Natural killer cell (primary cell): ENCODE data around the gene CALCOCO2. TPM values are rescaled to one million over a fixed set of nuclear protein-coding genes. Genes with fewer than 3 reads are reported as not detected.

ENCODE experiments used
- ATAC-seq, 3 donors: fragments of 150-1000 bp in 2 of 3; fragments of 200-7000 bp in 1 of 3; cut with Tn5 transposase; 1 replicate in 1 of 3; 2 replicates in 2 of 3; pipeline ENCODE4 v1.10.0; 2021; ENCODE audit warnings: mild to moderate bottlenecking in 2 of 3, moderate library complexity in 2 of 3
- DNase-seq, 2 donors: peaks; one replicate each; pipeline versions ENCODE4 v3.0.0 to v3.0.0-alpha.2; 2013 to 2021; ENCODE audit warnings: mixed read lengths in 1 of 2
- H3K27ac ChIP-seq: one replicate; pipeline ENCODE4 v1.5.1; 2013; ENCODE audit warnings: mild to moderate bottlenecking, low read length
- H3K27me3 ChIP-seq: one replicate; pipeline ENCODE4 v1.6.1; 2013; ENCODE audit warnings: low read length; ENCODE audit not compliant: control insufficient read depth, insufficient read depth
- H3K36me3 ChIP-seq: one replicate; pipeline ENCODE4 v1.6.1; 2013; ENCODE audit warnings: low read length; ENCODE audit not compliant: control insufficient read depth, insufficient read depth
- H3K4me1 ChIP-seq: one replicate; pipeline ENCODE4 v1.6.1; 2013; ENCODE audit warnings: low read length; ENCODE audit not compliant: control insufficient read depth, insufficient read depth
- H3K4me3 ChIP-seq: one replicate; pipeline ENCODE4 v1.5.1; 2013; ENCODE audit warnings: low read length
- H3K9me3 ChIP-seq: one replicate; pipeline ENCODE4 v1.6.1; 2013; ENCODE audit warnings: low read length; ENCODE audit not compliant: control insufficient read depth, insufficient read depth
- H3K27ac Mint-ChIP-seq, 2 donors: one replicate each; pipeline ENCODE4 v1.8.0; 2022; ENCODE audit warnings: mild to moderate bottlenecking in 2 of 2, mixed read lengths in 2 of 2, moderate library complexity in 1 of 2
- H3K27me3 Mint-ChIP-seq, 2 donors: one replicate each; pipeline ENCODE4 v1.8.0; 2022; ENCODE audit warnings: low read depth in 2 of 2, mixed read lengths in 2 of 2
- H3K36me3 Mint-ChIP-seq: one replicate; pipeline ENCODE4 v1.8.0; 2022; ENCODE audit warnings: mixed read lengths
- H3K4me1 Mint-ChIP-seq, 2 donors: one replicate each; pipeline ENCODE4 v1.8.0; 2022; ENCODE audit warnings: mixed read lengths in 2 of 2
- H3K4me3 Mint-ChIP-seq: one replicate; pipeline ENCODE4 v1.8.0; 2022; ENCODE audit warnings: mild to moderate bottlenecking, moderate library complexity, mixed read lengths
- H3K9me3 Mint-ChIP-seq, 2 donors: one replicate each; pipeline ENCODE4 v1.8.0; 2022; ENCODE audit warnings: mixed read lengths in 2 of 2
- CTCF ChIP-seq: fragments of 200-600 bp; IDR thresholded peaks from one replicate; pipeline ENCODE4 v1.8.0; 2022; ENCODE audit warnings: antibody characterized with exemption
- WGBS: methylation state at CpG from one replicate; pipeline ENCODE4 v1.1.7; 2013; ENCODE audit warnings: missing lambda C conversion rate; ENCODE audit not compliant: insufficient coverage; 5-methylcytosine and 5-hydroxymethylcytosine counted together
- intact Hi-C: fragments of 100-400 bp; cut with micrococcal nuclease; formaldehyde crosslinking; loops from one replicate; pipeline ENCODE4 v1.14.2; 2022
- total RNA-seq, 4 donors: library from RNA; stranded (reverse); fragments of 120-200 nt in 1 of 4; gene quantifications; one replicate each; pipeline versions ENCODE4 v1.2.3 to v1.2.4, GENCODE V29; 2013 to 2022

CALCOCO2 gene
- total RNA-seq, 3 donors from 2014 or later (not counting 1 experiment from before 2014, with no cell fraction given) = 175 to 188 (median 179) TPM

GRCh38 chr17:48903401-48903800 lies 72.6 kb downstream of the CALCOCO2 start:
- H3K27me3 ChIP-seq = no peaks in the 10 kb centered on the region
- H3K9me3 Mint-ChIP-seq = no peaks in the 10 kb centered on the region
- no peak for TF ChIP-seq CTCF
- H3K4me1 ChIP-seq = peaks cover 8% of the 10 kb centered on the region
- WGBS = no CpG with 5 or more reads among the region's 1 CpG
- intact Hi-C loops = no loop called here
- DNase-seq (no peak), ATAC-seq (no peak)
- no peak overlapping the region for H3K27ac Mint-ChIP-seq
- peaks cover 5 to 7% of the 10 kb centered on the region in 2 donors for H3K4me1 Mint-ChIP-seq
- no peaks in the 10 kb centered on the region for H3K9me3 ChIP-seq
- H3K36me3 Mint-ChIP-seq = no peaks in the 10 kb centered on the region
- no peak overlapping the region for H3K4me3 ChIP-seq
- H3K27me3 Mint-ChIP-seq = no peaks in the 10 kb centered on the region
- no peak overlapping the region for H3K4me3 Mint-ChIP-seq
- no peak overlapping the region for H3K27ac ChIP-seq
- H3K36me3 ChIP-seq = peaks cover 2% of the 10 kb centered on the region

- H3K4me3 Mint-ChIP-seq = peak overlapping the region; percentile 21
- H3K9me3 ChIP-seq = no peaks in the 10 kb centered on the region
- intact Hi-C loops = no loop called here
- H3K36me3 Mint-ChIP-seq = no peaks in the 10 kb centered on the region
- DNase-seq = no peak
- peaks cover 13% of the 10 kb centered on the region for H3K4me1 ChIP-seq
- H3K9me3 Mint-ChIP-seq = no peaks in the 10 kb centered on the region
- H3K27me3 Mint-ChIP-seq = no peaks in the 10 kb centered on the region
- H3K4me1 Mint-ChIP-seq = peaks cover 11 to 13% of the 10 kb centered on the region in 2 donors
- no peak for TF ChIP-seq CTCF
- no peaks in the 10 kb centered on the region for H3K27me3 ChIP-seq
- H3K27ac Mint-ChIP-seq = no peak overlapping the region
- no peak overlapping the region for H3K4me3 ChIP-seq
- H3K27ac ChIP-seq = no peak overlapping the region
- no peaks in the 10 kb centered on the region for H3K36me3 ChIP-seq
- WGBS = 91% methylated on average over 7 of the region's 7 CpGs
- no peak for ATAC-seq
These were observed 73.6 kb downstream of the CALCOCO2 start for GRCh38 chr17:48904428-48904827.

- Mint-ChIP-seq H3K27ac (no peak overlapping the region), H3K4me3 (no peak overlapping the region), H3K4me1 (peaks cover 27 to 29% of the 10 kb centered on the region in 2 donors), H3K36me3 (no peaks in the 10 kb centered on the region), H3K9me3 (no peaks in the 10 kb centered on the region), H3K27me3 (no peaks in the 10 kb centered on the region)
- H3K4me1 ChIP-seq = peaks cover 24% of the 10 kb centered on the region
- peaks cover 3% of the 10 kb centered on the region for H3K36me3 ChIP-seq
- WGBS = 91% methylated on average over 9 of the region's 9 CpGs
- ATAC-seq = no peak
- H3K9me3 ChIP-seq = no peaks in the 10 kb centered on the region
- TF ChIP-seq CTCF = no peak
- intact Hi-C loops = no loop called here
- DNase-seq = no peak
- no peaks in the 10 kb centered on the region for H3K27me3 ChIP-seq
- H3K4me3 ChIP-seq = no peak overlapping the region
- H3K27ac ChIP-seq = no peak overlapping the region
These were observed 75.2 kb downstream of the CALCOCO2 start for GRCh38 chr17:48905987-48906515.

GRCh38 chr17:48907713-48908046 lies 76.8 kb downstream of the CALCOCO2 start:
- Mint-ChIP-seq H3K9me3 (no peaks in the 10 kb centered on the region), H3K27ac (peak overlapping the region; percentile 86 to 98), H3K4me1 (peaks cover 43 to 45% of the 10 kb centered on the region in 2 donors), H3K4me3 (peak overlapping the region; percentile 91), H3K27me3 (no peaks in the 10 kb centered on the region), H3K36me3 (no peaks in the 10 kb centered on the region)
- DNase-seq = no peak
- Histone ChIP-seq H3K36me3 (peaks cover 6% of the 10 kb centered on the region), H3K9me3 (no peaks in the 10 kb centered on the region), H3K4me3 (peak overlapping the region; percentile 53), H3K4me1 (peaks cover 24% of the 10 kb centered on the region), H3K27ac (peak overlapping the region; percentile 92), H3K27me3 (no peaks in the 10 kb centered on the region)
- 43% methylated on average over 2 of the region's 2 CpGs for WGBS
- peak in 1 of 3 donors; percentile 6 for ATAC-seq
- TF ChIP-seq CTCF = no peak
- intact Hi-C loops = loop anchor here (1.0 kb wide), 2 partner anchors 15 to 37 kb away; partner anchors contain the start of genes ATP5MC1 and SNF8
